Caco-2 (cell line): ENCODE results near the gene ZNF329. TPM values are rescaled to one million over a fixed set of nuclear protein-coding genes. Genes with fewer than 3 reads are reported as not detected.

Experiments
- BruUV-seq: library from RNA; stranded (reverse); fragments of 400-500 nt; replicated peaks from 2 replicates; lab custom pipeline; 2021; lab: Mats Ljungman, UMichigan
- CTCF ChIA-PET: fragments of 300-600 bp; sonication (Branson Sonifier 250); formaldehyde crosslinking; loops from one replicate; lab custom pipeline; 2022; ENCODE audit warnings: antibody characterized with exemption; lab: Charles Lee
- POLR2A ChIA-PET: fragments of 300-600 bp; sonication (Branson Sonifier 250); formaldehyde crosslinking; loops from one replicate; lab custom pipeline; 2022; ENCODE audit warnings: antibody characterized with exemption; lab: Charles Lee
- DNase-seq, 2 experiments: peaks; one replicate each; pipeline versions ENCODE4 v3.0.0 to v3.0.0-alpha.2; 2020 to 2022
- H3K27me3 ChIP-seq: replicated peaks from 2 replicates; pipeline ENCODE4 v1.6.0; 2011; ENCODE audit warnings: low read length; ENCODE audit not compliant: control insufficient read depth, insufficient read depth
- H3K36me3 ChIP-seq: 2 replicates; pipeline ENCODE4 v1.5.1; 2011; ENCODE audit warnings: low read length; ENCODE audit not compliant: control insufficient read depth, insufficient read depth
- H3K4me1 ChIP-seq: fragments of 250-450 bp; sonication (Bioruptor Pico); 2 replicates; pipeline ENCODE4 v1.5.1; 2020; ENCODE audit warnings: mild to moderate bottlenecking
- H3K4me3 ChIP-seq: 2 replicates; pipeline ENCODE4 v1.5.1; 2011; ENCODE audit warnings: low read depth, mild to moderate bottlenecking, control low read depth, low read length
- H3K9me3 ChIP-seq: fragments of 250-450 bp; sonication (Bioruptor Pico); 2 replicates; pipeline ENCODE4 v1.5.1; 2020; ENCODE audit warnings: mild to moderate bottlenecking, moderate library complexity
- H3K27ac Mint-ChIP-seq: one replicate; pipeline ENCODE4 v1.8.0; 2022; ENCODE audit warnings: mixed read lengths; ENCODE audit not compliant: unreplicated experiment
- H3K27me3 Mint-ChIP-seq: one replicate; pipeline ENCODE4 v1.8.0; 2022; ENCODE audit warnings: mixed read lengths; ENCODE audit not compliant: insufficient read depth, unreplicated experiment
- H3K36me3 Mint-ChIP-seq: one replicate; pipeline ENCODE4 v1.8.0; 2022; ENCODE audit warnings: mild to moderate bottlenecking, mixed read lengths; ENCODE audit not compliant: insufficient read depth, unreplicated experiment
- H3K4me1 Mint-ChIP-seq: one replicate; pipeline ENCODE4 v1.8.0; 2022; ENCODE audit warnings: low read depth, mixed read lengths; ENCODE audit not compliant: unreplicated experiment
- H3K4me3 Mint-ChIP-seq: one replicate; pipeline ENCODE4 v1.8.0; 2022; ENCODE audit warnings: mild to moderate bottlenecking, moderate library complexity, mixed read lengths; ENCODE audit not compliant: unreplicated experiment
- H3K9me3 Mint-ChIP-seq: one replicate; pipeline ENCODE4 v1.8.0; 2022; ENCODE audit warnings: mixed read lengths; ENCODE audit not compliant: unreplicated experiment
- intact Hi-C: fragments of 100-400 bp; cut with micrococcal nuclease; formaldehyde crosslinking; loops from one replicate; pipeline ENCODE4 v1.10.0; 2022; ENCODE audit not compliant: unreplicated experiment
- total RNA-seq: library from RNA; stranded (reverse); gene quantifications from 2 replicates; pipeline ENCODE4 v1.2.3, GENCODE V29; 2022
- TF ChIP-seq, protein P1 (sequence below), 2 experiments: fragments of 200-600 bp in 1 of 2; IDR thresholded peaks; 1 replicate in 1 of 2; 2 replicates in 1 of 2; pipeline versions ENCODE4 v1.5.1 to v1.8.0; 2011 to 2022; ENCODE audit warnings: antibody characterized with exemption in 1 of 2, control low read depth in 1 of 2, inconsistent platforms in 1 of 2, low read depth in 1 of 2, low read length in 1 of 2, mild to moderate bottlenecking in 1 of 2, moderate library complexity in 1 of 2; ENCODE audit not compliant: insufficient read depth in 1 of 2, severe bottlenecking in 1 of 2, unreplicated experiment in 1 of 2

Gene ZNF329
- total RNA-seq, 1 experiment from 2014 or later = 5.4 TPM

GRCh38 chr19:58166268-58166667, 15.7 kb upstream of the ZNF329 start:
- no peaks in the 10 kb centered on the region for H3K4me1 ChIP-seq

DNA sequence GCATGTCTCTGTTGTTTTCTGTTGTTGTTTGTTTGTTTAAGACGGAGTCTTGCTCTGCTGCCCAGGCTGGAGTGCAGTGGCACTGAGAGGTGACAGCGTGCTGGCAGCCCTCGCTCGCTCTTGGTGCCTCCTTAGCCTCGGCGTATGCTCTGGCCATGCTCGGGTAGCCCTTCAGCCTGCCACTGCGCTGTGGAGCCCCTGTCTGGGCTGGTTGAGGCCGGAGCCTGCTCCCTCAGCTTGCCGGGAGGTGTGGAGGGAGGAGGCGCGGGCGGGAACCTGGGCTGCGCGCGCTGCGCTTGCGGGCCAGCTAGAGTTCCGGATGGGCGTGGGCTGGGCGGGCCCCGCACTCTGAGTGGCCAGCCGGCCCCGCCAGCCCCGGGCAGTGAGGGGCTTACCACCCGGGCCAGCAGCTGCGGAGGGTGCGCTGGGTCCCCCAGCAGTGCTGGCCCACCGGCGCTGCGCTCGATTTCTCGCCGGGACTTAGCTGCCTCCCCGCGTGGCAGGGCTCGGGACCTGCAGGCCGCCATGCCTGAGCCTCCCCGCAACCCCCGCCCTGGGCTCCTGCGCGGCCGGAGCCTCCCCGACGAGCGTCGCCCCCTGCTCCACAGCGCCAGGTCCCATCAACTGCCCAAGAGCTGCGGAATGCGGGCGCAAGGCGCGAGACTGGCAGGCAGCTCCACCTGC, 6.6 kb upstream of the ZNF329 start:
- no peaks in the 10 kb centered on the region; the same call in 1 of the 2 replicates for H3K4me1 ChIP-seq
- no peaks in the 10 kb centered on the region for H3K27me3 ChIP-seq
- peaks cover 69% of the 10 kb centered on the region for H3K9me3 ChIP-seq
- Mint-ChIP-seq H3K4me3 (no peak overlapping the region), H3K9me3 (peaks cover 47% of the 10 kb centered on the region), H3K27ac (no peak overlapping the region), H3K4me1 (no peaks in the 10 kb centered on the region), H3K36me3 (peaks cover 10% of the 10 kb centered on the region), H3K27me3 (no peaks in the 10 kb centered on the region)
- TF ChIP-seq, protein P1, sequence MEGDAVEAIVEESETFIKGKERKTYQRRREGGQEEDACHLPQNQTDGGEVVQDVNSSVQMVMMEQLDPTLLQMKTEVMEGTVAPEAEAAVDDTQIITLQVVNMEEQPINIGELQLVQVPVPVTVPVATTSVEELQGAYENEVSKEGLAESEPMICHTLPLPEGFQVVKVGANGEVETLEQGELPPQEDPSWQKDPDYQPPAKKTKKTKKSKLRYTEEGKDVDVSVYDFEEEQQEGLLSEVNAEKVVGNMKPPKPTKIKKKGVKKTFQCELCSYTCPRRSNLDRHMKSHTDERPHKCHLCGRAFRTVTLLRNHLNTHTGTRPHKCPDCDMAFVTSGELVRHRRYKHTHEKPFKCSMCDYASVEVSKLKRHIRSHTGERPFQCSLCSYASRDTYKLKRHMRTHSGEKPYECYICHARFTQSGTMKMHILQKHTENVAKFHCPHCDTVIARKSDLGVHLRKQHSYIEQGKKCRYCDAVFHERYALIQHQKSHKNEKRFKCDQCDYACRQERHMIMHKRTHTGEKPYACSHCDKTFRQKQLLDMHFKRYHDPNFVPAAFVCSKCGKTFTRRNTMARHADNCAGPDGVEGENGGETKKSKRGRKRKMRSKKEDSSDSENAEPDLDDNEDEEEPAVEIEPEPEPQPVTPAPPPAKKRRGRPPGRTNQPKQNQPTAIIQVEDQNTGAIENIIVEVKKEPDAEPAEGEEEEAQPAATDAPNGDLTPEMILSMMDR (IDR thresholded peaks at IDR 0.05; ENCODE audit: insufficient read depth in 1 of 2, low read depth in 1 of 2, low read length in 1 of 2, severe bottlenecking in 1 of 2, unreplicated experiment in 1 of 2) = no peak
- no TSS peak for BruUV-seq
- no peaks in the 10 kb centered on the region for H3K36me3 ChIP-seq
- intact Hi-C loops = no loop called here
- ChIA-PET POLR2A (no interaction called here), CTCF (no interaction called here)
- H3K4me3 ChIP-seq = no peak overlapping the region
- no peak for DNase-seq

More at GRCh38 chr19:58166268-58166667, 15.7 kb upstream of the ZNF329 start:
- BruUV-seq = no TSS peak
- no peak for DNase-seq
- no peaks in the 10 kb centered on the region for H3K27me3 Mint-ChIP-seq
- Histone ChIP-seq H3K9me3 (peaks cover 66% of the 10 kb centered on the region), H3K36me3 (no peaks in the 10 kb centered on the region), H3K27me3 (no peaks in the 10 kb centered on the region), H3K4me3 (no peak overlapping the region)
- POLR2A ChIA-PET = no interaction called here
- intact Hi-C loops = no loop called here
- peaks cover 8% of the 10 kb centered on the region for H3K36me3 Mint-ChIP-seq
- TF ChIP-seq, protein P1 (IDR thresholded peaks at IDR 0.05; ENCODE audit: insufficient read depth in 1 of 2, low read depth in 1 of 2, low read length in 1 of 2, severe bottlenecking in 1 of 2, unreplicated experiment in 1 of 2) = no peak
- CTCF ChIA-PET = no interaction called here
- H3K4me1 Mint-ChIP-seq = no peaks in the 10 kb centered on the region
- no peak overlapping the region for H3K4me3 Mint-ChIP-seq
- no peak overlapping the region for H3K27ac Mint-ChIP-seq
- H3K9me3 Mint-ChIP-seq = peaks cover 57% of the 10 kb centered on the region

DNA sequence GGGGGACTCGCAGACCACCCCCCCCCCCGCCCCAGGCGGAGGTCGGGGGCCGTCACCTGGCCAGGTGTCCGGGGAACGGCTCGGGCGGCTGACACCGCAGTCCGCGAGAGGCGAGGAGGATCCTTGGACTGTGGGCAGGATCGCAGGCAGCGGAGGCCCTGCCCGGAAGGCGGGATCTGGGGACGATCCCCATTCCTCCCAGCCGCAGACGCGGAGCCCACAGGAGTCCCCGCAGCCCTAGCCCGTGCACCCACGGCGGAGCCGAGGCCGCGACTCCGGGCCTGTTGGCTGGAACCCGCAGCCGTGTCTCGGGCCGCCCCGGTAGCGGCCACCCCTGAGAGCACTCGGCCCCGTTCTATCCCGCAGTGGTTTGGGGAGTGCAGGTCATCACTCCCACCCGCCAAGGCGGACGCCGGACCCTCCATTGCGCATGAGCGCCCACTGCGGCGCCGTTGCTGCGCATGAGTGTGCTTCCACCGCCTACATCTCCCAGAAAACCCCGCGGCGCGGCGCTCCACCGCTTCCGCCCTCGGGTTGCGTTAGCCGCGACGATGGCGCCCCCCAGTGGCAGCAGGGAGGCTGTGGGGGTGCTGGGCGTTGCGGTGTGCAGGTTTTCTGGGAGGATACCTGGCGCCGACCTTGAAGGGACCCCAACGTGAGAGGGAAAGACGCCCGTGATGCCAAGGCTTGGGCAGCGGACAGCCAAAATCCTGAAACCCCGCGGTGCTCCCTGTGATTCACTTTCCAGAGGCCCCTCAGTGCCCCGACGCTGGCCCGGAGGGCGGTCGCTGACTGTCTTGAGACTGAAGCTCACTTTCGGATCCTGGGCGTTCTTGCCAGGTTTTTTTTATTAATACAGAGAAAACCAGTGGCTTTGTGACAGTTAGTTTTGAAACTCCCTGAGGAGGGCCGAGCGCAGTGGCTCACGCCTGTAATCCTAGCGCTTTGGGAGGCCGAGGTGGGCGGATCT, 4.4 kb upstream of the ZNF329 start:
- H3K27me3 Mint-ChIP-seq = no peaks in the 10 kb centered on the region
- no peaks in the 10 kb centered on the region for H3K36me3 ChIP-seq
- no TSS peak for BruUV-seq
- DNase-seq = peak; percentile 66 to 68
- no peak overlapping the region for H3K27ac Mint-ChIP-seq
- peaks cover 68% of the 10 kb centered on the region for H3K9me3 ChIP-seq
- H3K4me3 Mint-ChIP-seq = peak overlapping the region; percentile 22
- peaks cover 7% of the 10 kb centered on the region for H3K4me1 ChIP-seq
- H3K4me3 ChIP-seq = peak overlapping the region; percentile 22
- TF ChIP-seq, protein P1 (IDR thresholded peaks at IDR 0.05; ENCODE audit: insufficient read depth in 1 of 2, low read depth in 1 of 2, low read length in 1 of 2, severe bottlenecking in 1 of 2, unreplicated experiment in 1 of 2) = peak; percentile 2 to 34
- no peaks in the 10 kb centered on the region for H3K27me3 ChIP-seq
- peaks cover 51% of the 10 kb centered on the region for H3K9me3 Mint-ChIP-seq
- CTCF ChIA-PET = no interaction called here
- POLR2A ChIA-PET = no interaction called here
- intact Hi-C loops = no loop called here
- no peaks in the 10 kb centered on the region for H3K4me1 Mint-ChIP-seq
- H3K36me3 Mint-ChIP-seq = peaks cover 28% of the 10 kb centered on the region
